H1 (cell line): ENCODE results near the gene EIF4E1B.
A peak's percentile ranks its signal among the peaks of the same experiment; 100 is the strongest.

Experiments
- BRCA1 ChIP-seq: IDR thresholded peaks from 2 replicates; pipeline ENCODE4 v1.6.1; 2012; ENCODE audit warnings: low read depth, low read length, improper control_type of control experiment
- EP300 ChIP-seq, 2 experiments: IDR thresholded peaks; 1 replicate in 1 of 2; 2 replicates in 1 of 2; pipeline ENCODE4 v1.6.1; 2011 to 2012; ENCODE audit warnings: low read depth in 2 of 2, low read length in 2 of 2, mild to moderate bottlenecking in 2 of 2, borderline replicate concordance in 1 of 2, inconsistent platforms in 1 of 2, moderate library complexity in 1 of 2
- EZH2 ChIP-seq: fragments of 200-600 bp; sonication (generic); IDR thresholded peaks from 2 replicates; pipeline ENCODE4 v1.7.1; 2012; ENCODE audit warnings: low read depth, mild to moderate bottlenecking, moderate library complexity, low read length, inconsistent platforms; ENCODE audit not compliant: severe bottlenecking
- POLR2A ChIP-seq, 2 experiments: IDR thresholded peaks; 1 replicate in 1 of 2; 2 replicates in 1 of 2; pipeline ENCODE4 v1.6.1; 2011; ENCODE audit warnings: low read depth in 2 of 2, low read length in 2 of 2, mild to moderate bottlenecking in 2 of 2; ENCODE audit errors: control extremely low read depth in 1 of 2
- POLR2AphosphoS5 ChIP-seq: IDR thresholded peaks from 2 replicates; pipeline ENCODE4 v1.6.1; 2011; ENCODE audit warnings: low read depth, low read length
- RAD21 ChIP-seq, 2 experiments: IDR thresholded peaks in 1 of 2; conservative IDR thresholded peaks in 1 of 2; 2 replicates each; pipeline ENCODE4 v1.6.1; 2011; ENCODE audit warnings: low read depth in 2 of 2, low read length in 2 of 2, improper control_type of control experiment in 1 of 2, inconsistent platforms in 1 of 2, mild to moderate bottlenecking in 1 of 2, moderate library complexity in 1 of 2
- RFX5 ChIP-seq: IDR thresholded peaks from 2 replicates; pipeline ENCODE4 v1.6.1; 2011; ENCODE audit warnings: low read depth, low read length, improper control_type of control experiment, borderline replicate concordance
- SRF ChIP-seq: IDR thresholded peaks from 2 replicates; pipeline ENCODE4 v1.6.1; 2011; ENCODE audit warnings: mild to moderate bottlenecking, low read depth, low read length, moderate library complexity
- TAF7 ChIP-seq: optimal IDR thresholded peaks from 2 replicates; pipeline ENCODE3; 2011; ENCODE audit warnings: low read depth, mild to moderate bottlenecking, inconsistent platforms, low read length, moderate library complexity, borderline replicate concordance
- TF ChIP-seq, protein P1 (sequence below), 3 experiments: IDR thresholded peaks; 1 replicate in 2 of 3; 2 replicates in 1 of 3; pipeline versions ENCODE4 v1.5.1 to v1.6.1; 2011; ENCODE audit warnings: low read length in 3 of 3, mild to moderate bottlenecking in 3 of 3, inconsistent platforms in 2 of 3, low read depth in 1 of 3, moderate library complexity in 1 of 3; ENCODE audit not compliant: insufficient read depth in 1 of 3; ENCODE audit errors: control extremely low read depth in 1 of 3

GRCh38 chr5:176581361-176581760 lies 49.1 kb upstream of the EIF4E1B start:
- TF ChIP-seq, protein P1, sequence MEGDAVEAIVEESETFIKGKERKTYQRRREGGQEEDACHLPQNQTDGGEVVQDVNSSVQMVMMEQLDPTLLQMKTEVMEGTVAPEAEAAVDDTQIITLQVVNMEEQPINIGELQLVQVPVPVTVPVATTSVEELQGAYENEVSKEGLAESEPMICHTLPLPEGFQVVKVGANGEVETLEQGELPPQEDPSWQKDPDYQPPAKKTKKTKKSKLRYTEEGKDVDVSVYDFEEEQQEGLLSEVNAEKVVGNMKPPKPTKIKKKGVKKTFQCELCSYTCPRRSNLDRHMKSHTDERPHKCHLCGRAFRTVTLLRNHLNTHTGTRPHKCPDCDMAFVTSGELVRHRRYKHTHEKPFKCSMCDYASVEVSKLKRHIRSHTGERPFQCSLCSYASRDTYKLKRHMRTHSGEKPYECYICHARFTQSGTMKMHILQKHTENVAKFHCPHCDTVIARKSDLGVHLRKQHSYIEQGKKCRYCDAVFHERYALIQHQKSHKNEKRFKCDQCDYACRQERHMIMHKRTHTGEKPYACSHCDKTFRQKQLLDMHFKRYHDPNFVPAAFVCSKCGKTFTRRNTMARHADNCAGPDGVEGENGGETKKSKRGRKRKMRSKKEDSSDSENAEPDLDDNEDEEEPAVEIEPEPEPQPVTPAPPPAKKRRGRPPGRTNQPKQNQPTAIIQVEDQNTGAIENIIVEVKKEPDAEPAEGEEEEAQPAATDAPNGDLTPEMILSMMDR (IDR thresholded peaks at IDR 0.05; ENCODE audit: control extremely low read depth in 1 of 3, insufficient read depth in 1 of 3, low read depth in 1 of 3, low read length in 3 of 3), result 0 out of 4 replicates have a peak, but pooled peaks of 1 of the 3 experiments have one; percentile 4
- TF ChIP-seq EP300 (IDR thresholded peaks at IDR 0.05; ENCODE audit: borderline replicate concordance in 1 of 2, low read depth in 2 of 2, low read length in 2 of 2) (no peak), POLR2A (IDR thresholded peaks at IDR 0.05; ENCODE audit: control extremely low read depth in 1 of 2, low read depth in 2 of 2, low read length in 2 of 2) (no peak), POLR2AphosphoS5 (no peak), SRF (no peak), TAF7 (no peak), RAD21 (IDR thresholded peaks at IDR 0.05 in 1 of 2, conservative IDR thresholded peaks at IDR 0.05 in 1 of 2; ENCODE audit: low read depth in 2 of 2, low read length in 2 of 2) (no peak), BRCA1 (no peak), RFX5 (no peak), EZH2 (no peak)
